Measurements from ENCODE around the gene ZNF775. TPM values are rescaled to one million over a fixed set of nuclear protein-coding genes. Genes with fewer than 3 reads are reported as not detected.

Gene ZNF775
- total and polyA plus RNA-seq, 2 of the 13 experiments (the other 11 are each of a cell fraction or from before 2014, with no cell fraction given) = 3.1 to 3.2 TPM

DNA sequence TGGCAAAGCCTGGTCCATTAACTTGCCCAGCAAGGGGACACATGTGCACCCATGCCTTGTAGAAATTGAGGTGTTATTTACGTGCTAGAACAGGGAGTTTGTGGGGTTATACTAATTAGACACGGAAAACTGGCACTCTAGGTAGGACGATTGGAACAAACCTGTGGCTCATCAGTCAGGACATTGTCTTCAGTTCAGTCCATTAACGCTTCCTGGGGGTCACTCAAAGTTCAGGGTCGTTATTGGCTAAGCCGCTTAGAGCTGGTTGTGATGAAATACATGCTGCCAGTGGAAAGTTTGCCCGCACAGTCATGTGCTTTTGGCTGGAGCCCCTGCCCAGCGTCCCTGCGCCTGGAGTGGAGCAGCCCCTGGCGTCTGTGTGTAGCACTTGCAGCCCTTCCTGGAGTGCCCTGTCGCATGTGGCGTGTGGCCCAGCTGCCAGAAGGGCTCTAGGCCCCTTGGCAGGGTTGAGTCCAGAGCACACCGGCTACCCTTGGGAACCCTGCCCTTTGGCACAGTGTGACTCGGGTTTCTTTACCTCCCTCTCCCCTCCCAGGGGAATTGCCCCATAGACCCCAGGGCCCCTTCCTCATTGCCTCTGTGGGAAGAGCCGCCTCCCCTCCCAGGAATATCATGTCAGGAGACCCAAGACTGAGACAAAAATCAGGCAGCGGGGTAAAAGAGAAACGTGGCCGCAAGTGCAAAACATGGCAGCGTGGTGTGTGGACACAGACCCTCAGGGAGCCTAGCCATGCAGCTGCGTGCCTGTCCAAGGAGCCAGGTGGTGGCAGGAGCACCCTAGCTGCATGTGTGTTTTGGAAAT lies 9.8 kb downstream of the ZNF775 start (continued):
- TF ChIP-seq ARID5B (CRISPR knock-in tag; IDR thresholded peaks at IDR 0.05) (peak; percentile 94), KAT7 (CRISPR knock-in tag; IDR thresholded peaks at IDR 0.05; ENCODE audit: borderline replicate concordance) (peak; percentile 93; the same call in 1 of the 2 replicates), IRX3 (CRISPR knock-in tag; IDR thresholded peaks at IDR 0.05; ENCODE audit: borderline replicate concordance, low read depth) (no peak; the same call in 1 of the 2 replicates), ZNF891 (CRISPR knock-in tag; IDR thresholded peaks at IDR 0.05) (0 out of 2 replicates have a peak, but pooled peaks have one; percentile 49), ADNP (CRISPR knock-in tag; IDR thresholded peaks at IDR 0.05) (no peak), NFIB (CRISPR knock-in tag; IDR thresholded peaks at IDR 0.05; ENCODE audit: borderline replicate concordance) (no peak), BHLHE40 (IDR thresholded peaks at IDR 0.05; ENCODE audit: low read length) (peak; percentile 77), ZNF546 (CRISPR knock-in tag; conservative IDR thresholded peaks at IDR 0.05) (0 out of 2 replicates have a peak, but pooled peaks have one; percentile 79), ZBTB4 (CRISPR knock-in tag; IDR thresholded peaks at IDR 0.05; ENCODE audit: borderline replicate concordance) (peak; percentile 75), NR2C2 (CRISPR knock-in tag; IDR thresholded peaks at IDR 0.05; ENCODE audit: borderline replicate concordance) (peak; percentile 95), JDP2 (CRISPR knock-in tag; IDR thresholded peaks at IDR 0.05; ENCODE audit: borderline replicate concordance) (no peak), HNF4A (CRISPR knock-in tag; IDR thresholded peaks at IDR 0.05) (peak; percentile 94), IKZF1 (IDR thresholded peaks at IDR 0.05) (no peak), JUNB (CRISPR knock-in tag; IDR thresholded peaks at IDR 0.05; ENCODE audit: borderline replicate concordance) (no peak), ZNF562 (CRISPR knock-in tag; IDR thresholded peaks at IDR 0.05; ENCODE audit: borderline replicate concordance) (no peak), ZFP36 (IDR thresholded peaks at IDR 0.05; ENCODE audit: borderline replicate concordance, low read depth, low read length, partially characterized antibody) (no peak), ZNF24 (IDR thresholded peaks at IDR 0.05) (no peak)
- TF ChIP-seq, protein P1, sequence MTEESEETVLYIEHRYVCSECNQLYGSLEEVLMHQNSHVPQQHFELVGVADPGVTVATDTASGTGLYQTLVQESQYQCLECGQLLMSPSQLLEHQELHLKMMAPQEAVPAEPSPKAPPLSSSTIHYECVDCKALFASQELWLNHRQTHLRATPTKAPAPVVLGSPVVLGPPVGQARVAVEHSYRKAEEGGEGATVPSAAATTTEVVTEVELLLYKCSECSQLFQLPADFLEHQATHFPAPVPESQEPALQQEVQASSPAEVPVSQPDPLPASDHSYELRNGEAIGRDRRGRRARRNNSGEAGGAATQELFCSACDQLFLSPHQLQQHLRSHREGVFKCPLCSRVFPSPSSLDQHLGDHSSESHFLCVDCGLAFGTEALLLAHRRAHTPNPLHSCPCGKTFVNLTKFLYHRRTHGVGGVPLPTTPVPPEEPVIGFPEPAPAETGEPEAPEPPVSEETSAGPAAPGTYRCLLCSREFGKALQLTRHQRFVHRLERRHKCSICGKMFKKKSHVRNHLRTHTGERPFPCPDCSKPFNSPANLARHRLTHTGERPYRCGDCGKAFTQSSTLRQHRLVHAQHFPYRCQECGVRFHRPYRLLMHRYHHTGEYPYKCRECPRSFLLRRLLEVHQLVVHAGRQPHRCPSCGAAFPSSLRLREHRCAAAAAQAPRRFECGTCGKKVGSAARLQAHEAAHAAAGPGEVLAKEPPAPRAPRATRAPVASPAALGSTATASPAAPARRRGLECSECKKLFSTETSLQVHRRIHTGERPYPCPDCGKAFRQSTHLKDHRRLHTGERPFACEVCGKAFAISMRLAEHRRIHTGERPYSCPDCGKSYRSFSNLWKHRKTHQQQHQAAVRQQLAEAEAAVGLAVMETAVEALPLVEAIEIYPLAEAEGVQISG (CRISPR knock-in tag; IDR thresholded peaks at IDR 0.05) = peak; percentile 88
- TF ChIP-seq, protein P2, sequence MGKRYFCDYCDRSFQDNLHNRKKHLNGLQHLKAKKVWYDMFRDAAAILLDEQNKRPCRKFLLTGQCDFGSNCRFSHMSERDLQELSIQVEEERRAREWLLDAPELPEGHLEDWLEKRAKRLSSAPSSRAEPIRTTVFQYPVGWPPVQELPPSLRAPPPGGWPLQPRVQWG (CRISPR knock-in tag; IDR thresholded peaks at IDR 0.05; ENCODE audit: borderline replicate concordance, low read depth) = no peak
